ENCODE data around the gene SLX1A. TPM values are rescaled to one million over a fixed set of nuclear protein-coding genes. Genes with fewer than 3 reads are reported as not detected.
A peak's percentile ranks its signal among the peaks of the same experiment; 100 is the strongest.
"Not testable (repeated sequence)": the region's sequence is repeated elsewhere in the genome, so short reads cannot be mapped to it uniquely, and the experiment has no call there.

SLX1A gene
- total RNA-seq, 4 donors from 2014 or later = 7.8 to 21.2 (median 13.5) TPM

DNA sequence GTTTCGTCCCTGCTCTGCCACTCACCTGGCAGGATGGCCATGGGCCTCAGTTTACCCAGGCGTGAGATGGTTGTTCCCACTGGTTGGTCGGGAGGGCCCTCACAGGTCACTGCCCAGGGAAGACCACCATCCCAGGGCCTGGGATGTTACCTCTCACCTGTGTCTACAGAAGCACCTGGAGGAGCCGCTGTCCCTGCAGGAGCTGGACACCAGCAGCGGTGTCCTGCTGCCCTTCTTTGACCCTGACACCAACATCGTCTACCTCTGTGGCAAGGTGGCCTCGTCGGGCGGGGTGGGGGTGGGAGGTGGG is 6.2 kb upstream of the SLX1A start:
- H3K27me3 ChIP-seq = no peaks in the 10 kb centered on the region
- no peak for ATAC-seq
- WGBS, 2 donors (ENCODE audit: low coverage in 1 of 2) = 33 to 60% methylated on average over 1 to 3 of the region's 9 CpGs
- H3K4me1 ChIP-seq = peaks cover 0 to 27% (median 6%) of the 10 kb centered on the region in 3 donors
- no peak overlapping the region for H3K27ac ChIP-seq
- H3K36me3 ChIP-seq = no peaks in the 10 kb centered on the region
- H3K4me3 ChIP-seq = no peak overlapping the region
- no peak for TF ChIP-seq EP300 (IDR thresholded peaks at IDR 0.05)
- TF ChIP-seq, protein P1, sequence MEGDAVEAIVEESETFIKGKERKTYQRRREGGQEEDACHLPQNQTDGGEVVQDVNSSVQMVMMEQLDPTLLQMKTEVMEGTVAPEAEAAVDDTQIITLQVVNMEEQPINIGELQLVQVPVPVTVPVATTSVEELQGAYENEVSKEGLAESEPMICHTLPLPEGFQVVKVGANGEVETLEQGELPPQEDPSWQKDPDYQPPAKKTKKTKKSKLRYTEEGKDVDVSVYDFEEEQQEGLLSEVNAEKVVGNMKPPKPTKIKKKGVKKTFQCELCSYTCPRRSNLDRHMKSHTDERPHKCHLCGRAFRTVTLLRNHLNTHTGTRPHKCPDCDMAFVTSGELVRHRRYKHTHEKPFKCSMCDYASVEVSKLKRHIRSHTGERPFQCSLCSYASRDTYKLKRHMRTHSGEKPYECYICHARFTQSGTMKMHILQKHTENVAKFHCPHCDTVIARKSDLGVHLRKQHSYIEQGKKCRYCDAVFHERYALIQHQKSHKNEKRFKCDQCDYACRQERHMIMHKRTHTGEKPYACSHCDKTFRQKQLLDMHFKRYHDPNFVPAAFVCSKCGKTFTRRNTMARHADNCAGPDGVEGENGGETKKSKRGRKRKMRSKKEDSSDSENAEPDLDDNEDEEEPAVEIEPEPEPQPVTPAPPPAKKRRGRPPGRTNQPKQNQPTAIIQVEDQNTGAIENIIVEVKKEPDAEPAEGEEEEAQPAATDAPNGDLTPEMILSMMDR (IDR thresholded peaks at IDR 0.05) = no peak
- TF ChIP-seq POLR2A (IDR thresholded peaks at IDR 0.05) = no peak
- TF ChIP-seq POLR2AphosphoS5 (IDR thresholded peaks at IDR 0.05) = no peak
- no peaks in the 10 kb centered on the region for H3K9me3 ChIP-seq

DNA sequence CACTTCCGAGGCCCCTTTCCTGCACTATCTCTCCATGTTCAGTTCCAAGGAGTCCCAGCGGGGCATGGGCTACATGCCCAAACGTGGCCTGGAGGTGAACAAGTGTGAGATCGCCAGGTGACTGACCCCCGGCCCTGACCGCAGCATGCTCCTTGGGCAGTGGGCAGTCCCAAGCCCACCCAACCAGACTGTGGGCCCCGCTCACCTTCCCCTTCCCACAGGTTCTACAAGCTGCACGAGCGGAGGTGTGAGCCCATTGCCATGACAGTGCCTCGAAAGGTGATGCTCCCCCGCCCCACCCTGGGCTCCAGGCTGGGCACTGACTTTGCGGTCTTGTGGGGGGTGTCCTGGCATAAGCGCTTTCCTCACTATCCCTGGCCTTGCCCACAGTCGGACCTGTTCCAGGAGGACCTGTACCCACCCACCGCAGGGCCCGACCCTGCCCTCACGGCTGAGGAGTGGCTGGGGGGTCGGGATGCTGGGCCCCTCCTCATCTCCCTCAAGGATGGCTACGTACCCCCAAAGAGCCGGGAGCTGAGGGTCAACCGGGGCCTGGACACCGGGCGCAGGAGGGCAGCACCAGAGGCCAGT is 5.6 kb upstream of the SLX1A start:
- H3K9me3 ChIP-seq = no peaks in the 10 kb centered on the region

DNA sequence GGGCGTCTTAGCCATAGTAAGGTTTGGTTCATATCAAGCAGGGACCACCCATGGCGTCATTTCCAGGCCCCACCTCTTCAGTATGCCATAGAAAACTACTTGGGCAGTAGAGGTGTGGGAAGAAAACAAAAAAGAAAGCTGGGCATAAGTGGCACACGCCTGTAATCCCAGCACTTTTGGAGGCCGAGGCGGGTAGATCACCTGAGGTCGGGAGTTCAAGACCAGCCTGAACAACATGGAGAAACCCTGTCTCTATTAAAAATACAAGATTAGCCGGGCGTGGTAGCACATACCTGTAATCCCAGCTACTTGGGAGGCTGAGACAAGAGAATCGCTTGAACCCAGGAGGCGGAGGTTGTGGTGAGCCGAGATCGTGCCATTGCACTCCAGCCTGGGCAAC is 2.5 kb upstream of the SLX1A start:
- not testable (repeated sequence) for ATAC-seq

More for the DNA sequence above, 5.6 kb upstream of the SLX1A start:
- TF ChIP-seq, protein P1 (IDR thresholded peaks at IDR 0.05) = no peak
- no peak for TF ChIP-seq POLR2A (IDR thresholded peaks at IDR 0.05)
- no peak for TF ChIP-seq POLR2AphosphoS5 (IDR thresholded peaks at IDR 0.05)
- no peak for TF ChIP-seq EP300 (IDR thresholded peaks at IDR 0.05)
- H3K4me3 ChIP-seq = no peak overlapping the region
- H3K27ac ChIP-seq = no peak overlapping the region
- no peaks in the 10 kb centered on the region for H3K27me3 ChIP-seq
- H3K36me3 ChIP-seq = no peaks in the 10 kb centered on the region
- peaks cover 0 to 23% (median 4%) of the 10 kb centered on the region in 3 donors for H3K4me1 ChIP-seq
- no peak for ATAC-seq
- WGBS, 2 donors (ENCODE audit: low coverage in 1 of 2) = no CpG with 5 or more reads among the region's 23 CpGs

DNA sequence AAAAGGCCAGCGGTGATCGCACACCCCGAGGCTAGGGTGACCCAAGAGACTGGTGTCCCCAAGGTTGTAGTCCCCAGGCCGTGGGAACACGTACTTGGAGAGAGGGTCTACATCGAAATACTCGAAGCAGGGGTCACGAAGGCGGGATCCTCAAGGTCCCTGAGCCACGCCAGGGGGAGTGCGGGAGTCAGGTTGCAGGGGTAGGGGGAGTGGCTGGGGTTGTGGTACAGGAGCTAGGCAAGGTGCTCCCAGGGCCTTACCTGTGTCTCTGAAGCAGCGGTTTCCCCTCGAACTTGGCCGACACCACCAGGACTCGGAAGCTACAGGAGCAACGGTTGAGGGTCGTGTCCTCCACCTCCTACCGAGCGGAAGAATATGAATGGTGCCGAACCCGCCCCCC is 577 bp upstream of the SLX1A start:
- H3K27me3 ChIP-seq, ATAC-seq, H3K36me3 ChIP-seq, H3K4me3 ChIP-seq, H3K27ac ChIP-seq, H3K4me1 ChIP-seq, H3K9me3 ChIP-seq: not testable (repeated sequence)
- WGBS, 2 donors (ENCODE audit: low coverage in 1 of 2) = no CpG with 5 or more reads among the region's 21 CpGs

More for the DNA sequence above, 2.5 kb upstream of the SLX1A start:
- WGBS, 2 donors (ENCODE audit: low coverage in 1 of 2) = 60% methylated on average over 1 of the region's 12 CpGs; no CpG with 5 or more reads in 1 of the 2 donors
- H3K4me3 ChIP-seq, H3K9me3 ChIP-seq, H3K27ac ChIP-seq, H3K36me3 ChIP-seq, H3K4me1 ChIP-seq, H3K27me3 ChIP-seq: not testable (repeated sequence)

DNA sequence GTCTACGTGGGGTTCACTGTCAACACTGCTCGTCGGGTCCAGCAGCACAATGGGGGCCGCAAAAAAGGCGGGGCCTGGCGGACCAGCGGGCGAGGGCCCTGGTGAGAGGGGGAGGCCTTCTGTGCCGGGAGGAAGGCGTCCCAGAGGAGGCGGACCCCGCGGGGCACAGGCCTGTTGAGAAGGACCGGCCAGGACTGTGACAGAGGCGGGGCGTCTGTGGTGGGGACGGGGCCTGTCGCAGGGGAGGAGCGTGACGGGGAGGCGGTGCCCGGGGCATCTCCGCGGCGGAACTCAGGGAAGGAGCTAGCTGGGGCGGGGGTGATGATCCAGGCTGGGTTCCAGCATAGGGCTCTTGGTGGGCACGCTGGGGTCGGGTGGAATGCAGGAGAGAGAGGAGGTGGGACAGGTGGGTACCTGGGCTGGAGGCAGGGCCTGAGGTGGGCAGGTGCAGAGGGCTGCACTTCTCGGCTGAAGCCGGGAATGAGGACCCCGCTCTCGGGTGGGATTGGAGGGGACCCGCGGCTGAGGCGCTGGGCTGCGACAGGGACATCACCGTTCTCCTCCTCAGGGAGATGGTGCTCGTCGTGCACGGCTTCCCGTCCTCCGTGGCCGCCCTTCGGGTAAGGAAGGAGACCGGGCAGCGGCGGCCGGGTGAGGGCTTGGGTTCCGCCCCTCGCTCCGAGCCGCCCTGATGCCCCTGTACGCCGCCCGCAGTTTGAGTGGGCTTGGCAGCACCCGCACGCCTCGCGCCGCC is 674 bp downstream of the SLX1A start:
- not testable (repeated sequence) for H3K4me1 ChIP-seq, H3K9me3 ChIP-seq, H3K27me3 ChIP-seq, H3K36me3 ChIP-seq
- peak; percentile 71 for ATAC-seq
- Histone ChIP-seq H3K4me3 (peak overlapping the region; percentile 33 to 47), H3K27ac (peak overlapping the region in 2 of 4 donors; percentile 57 to 62)
- no CpG with 5 or more reads among the region's 60 CpGs for WGBS, 2 donors (ENCODE audit: low coverage in 1 of 2)

DNA sequence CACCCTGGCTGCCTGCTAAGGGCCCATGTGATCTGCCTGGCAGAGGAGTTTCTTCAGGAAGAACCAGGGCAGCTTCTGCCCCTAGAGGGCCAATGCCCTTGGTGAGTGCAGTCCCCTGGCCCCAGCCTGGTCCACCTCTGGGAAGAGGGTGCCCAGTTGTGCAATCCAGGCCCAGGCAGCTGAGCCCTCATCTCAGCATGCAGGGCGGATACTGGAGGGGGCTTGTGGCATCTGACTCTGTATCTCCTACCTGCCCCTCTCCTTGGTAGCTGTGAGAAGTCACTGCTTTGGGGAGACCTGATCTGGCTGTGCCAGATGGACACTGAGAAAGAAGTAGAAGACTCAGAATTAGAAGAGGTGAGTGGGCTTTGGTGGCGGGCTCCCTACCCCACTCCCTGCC is 3.3 kb downstream of the SLX1A start:
- no CpG with 5 or more reads among the region's 2 CpGs for WGBS, 2 donors (ENCODE audit: low coverage in 1 of 2)
- not testable (repeated sequence) for H3K4me1 ChIP-seq, H3K27ac ChIP-seq, H3K9me3 ChIP-seq, H3K4me3 ChIP-seq, ATAC-seq, H3K36me3 ChIP-seq, H3K27me3 ChIP-seq

DNA sequence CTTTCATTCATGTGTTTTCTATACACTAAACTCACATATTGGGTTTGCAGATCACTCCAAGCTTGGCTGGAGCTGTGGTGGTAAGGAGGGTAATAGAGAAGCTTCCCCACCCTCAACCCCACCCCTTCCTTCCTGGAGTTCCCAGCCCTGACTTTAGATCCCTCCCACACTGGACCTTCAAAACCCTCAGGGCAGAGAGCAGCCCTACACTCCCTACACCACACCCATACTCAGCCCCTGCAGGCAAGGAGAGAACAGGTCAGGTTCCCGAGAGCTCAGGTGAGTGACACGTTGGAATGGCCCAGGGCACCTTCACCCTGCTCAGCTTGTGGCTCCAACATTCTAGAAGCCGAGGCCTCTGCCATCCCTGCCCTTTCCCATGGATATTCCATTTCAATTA is 5.4 kb downstream of the SLX1A start, which contains the start of gene SULT1A3:
Gene SULT1A3, plus strand, starts transcription at position 207 of the 400 bp plus-strand sequence. CDS start 1,474 bp downstream, outside the sequence.
- no CpG with 5 or more reads among the region's 3 CpGs for WGBS, 2 donors (ENCODE audit: low coverage in 1 of 2)
- not testable (repeated sequence) for H3K27me3 ChIP-seq, H3K4me3 ChIP-seq, H3K36me3 ChIP-seq, H3K9me3 ChIP-seq, H3K27ac ChIP-seq, H3K4me1 ChIP-seq
- peak; percentile 35 for ATAC-seq

DNA sequence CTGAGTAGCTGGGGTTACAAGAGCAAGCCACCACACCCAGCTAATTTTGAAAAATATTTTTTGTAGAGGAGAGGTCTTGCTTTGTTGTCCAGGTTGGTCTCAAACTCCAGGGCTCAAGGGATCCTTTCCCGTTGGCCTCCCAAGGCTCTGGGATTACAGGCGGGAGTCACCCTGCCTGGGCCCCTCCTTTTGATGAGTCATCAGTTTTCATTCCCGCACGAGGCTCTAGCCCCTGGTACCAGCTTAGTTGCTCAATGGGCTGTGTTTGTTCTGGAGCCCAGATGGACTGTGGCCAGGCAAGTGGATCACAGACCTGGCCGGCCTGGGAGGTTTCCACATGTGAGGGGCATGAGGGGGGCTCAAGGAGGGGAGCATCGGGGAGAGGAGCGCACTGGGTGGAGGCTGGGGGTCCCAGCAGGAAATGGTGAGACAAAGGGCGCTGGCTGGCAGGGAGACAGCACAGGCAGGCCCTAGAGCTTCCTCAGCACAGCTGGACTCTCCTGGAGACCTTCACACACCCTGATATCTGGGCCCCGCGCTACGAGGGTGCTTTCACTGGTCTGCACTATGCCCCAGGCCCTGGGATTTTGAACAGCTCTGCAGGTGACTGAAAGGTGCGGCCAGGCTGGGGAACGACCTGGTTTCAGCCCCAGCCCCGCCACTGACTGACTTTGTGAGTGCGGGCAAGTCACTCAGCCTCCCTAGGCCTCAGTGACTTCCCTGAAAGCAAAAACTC is 6.1 kb downstream of the SLX1A start:
- peak; percentile 85 for ATAC-seq
- H3K27me3 ChIP-seq = not testable (repeated sequence)

DNA sequence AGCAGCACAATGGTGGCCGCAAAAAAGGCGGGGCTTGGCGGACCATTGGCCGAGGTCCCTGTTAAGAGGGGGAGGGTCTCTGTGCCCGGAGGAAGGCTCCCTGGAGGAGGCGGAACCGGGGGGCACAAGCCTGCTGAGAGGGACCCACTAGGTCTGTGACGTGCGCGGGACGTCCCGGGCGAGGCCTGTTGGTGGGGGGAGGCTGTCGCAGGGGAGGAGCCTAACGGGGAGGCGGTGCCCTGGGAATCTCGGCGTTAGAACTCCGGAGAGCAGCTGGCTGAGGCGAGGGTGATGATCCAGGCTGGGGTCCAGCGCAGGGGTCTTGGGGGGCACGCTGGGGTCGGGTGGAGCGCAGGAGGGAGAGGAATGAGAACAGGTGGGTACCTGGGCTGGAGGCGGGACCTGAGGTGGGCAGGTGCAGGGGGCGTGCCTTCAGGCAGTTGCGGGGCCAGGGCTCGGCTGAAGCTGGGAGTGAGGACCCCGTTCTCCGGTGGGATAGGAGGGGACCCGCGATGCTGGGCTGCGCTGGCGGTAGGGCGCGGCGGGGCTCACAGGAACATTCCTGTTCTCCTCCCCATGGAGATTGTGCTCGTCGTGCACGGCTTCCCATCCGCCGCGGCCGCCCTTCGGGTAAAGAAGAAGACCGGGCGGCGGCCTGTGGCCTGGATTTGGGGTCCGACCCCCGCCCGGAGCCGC is 12.0 kb downstream of the SLX1A start:
- not testable (repeated sequence) for H3K9me3 ChIP-seq, H3K27me3 ChIP-seq, H3K36me3 ChIP-seq, H3K4me1 ChIP-seq
- WGBS, 2 donors (ENCODE audit: low coverage in 1 of 2) = no CpG with 5 or more reads among the region's 52 CpGs
- ATAC-seq = peak; percentile 75
- Histone ChIP-seq H3K4me3 (peak overlapping the region; percentile 33 to 49), H3K27ac (peak overlapping the region in 1 of 4 donors; percentile 61)

More for the DNA sequence above, 6.1 kb downstream of the SLX1A start:
- not testable (repeated sequence) for H3K9me3 ChIP-seq, H3K4me1 ChIP-seq, H3K27ac ChIP-seq, H3K4me3 ChIP-seq, H3K36me3 ChIP-seq
- no CpG with 5 or more reads among the region's 15 CpGs for WGBS, 2 donors (ENCODE audit: low coverage in 1 of 2)

DNA sequence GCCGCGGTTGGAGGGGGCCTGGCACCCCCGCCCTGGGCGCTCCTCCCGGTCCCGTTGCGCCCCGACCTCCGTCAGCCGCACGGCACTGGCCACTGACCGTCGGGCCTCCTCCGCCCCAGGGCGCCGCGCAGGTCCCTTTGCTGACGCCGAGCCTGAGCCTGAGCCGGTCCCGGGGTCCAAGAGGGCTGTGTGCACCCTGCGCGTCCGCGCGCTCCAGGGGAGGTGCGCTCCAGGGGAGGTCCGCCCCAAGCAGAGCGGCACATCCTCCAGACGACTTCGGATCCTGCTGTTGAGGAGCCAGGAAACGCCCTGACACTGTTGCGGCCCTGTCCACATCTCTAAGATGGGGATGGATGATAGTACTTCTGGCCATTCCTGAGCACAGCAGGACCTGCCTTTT is 12.6 kb downstream of the SLX1A start:
- no CpG with 5 or more reads among the region's 33 CpGs for WGBS, 2 donors (ENCODE audit: low coverage in 1 of 2)
- peak; percentile 32 for ATAC-seq
- H3K9me3 ChIP-seq, H3K36me3 ChIP-seq, H3K27me3 ChIP-seq, H3K4me1 ChIP-seq: not testable (repeated sequence)
- Histone ChIP-seq H3K27ac (peak overlapping the region in 1 of 4 donors; percentile 61), H3K4me3 (peak overlapping the region; percentile 33 to 49)

Data from gastroesophageal sphincter (tissue), 4 donors.